Liver (tissue), 9 donors: ENCODE data around the gene CCDC40. TPM values are rescaled to one million over a fixed set of nuclear protein-coding genes. Genes with fewer than 3 reads are reported as not detected.
A peak's percentile ranks its signal among the peaks of the same experiment; 100 is the strongest.

ENCODE experiments used
- DNase-seq: peaks from one replicate; pipeline ENCODE4 v3.0.0-alpha.2; 2017; ENCODE audit warnings: low spot score
- H3K27ac ChIP-seq, 2 donors: one replicate each; pipeline ENCODE4 v1.7.0; 2013; ENCODE audit warnings: inconsistent platforms in 2 of 2, low read length in 2 of 2, control low read depth in 1 of 2, low read depth in 1 of 2, mild to moderate bottlenecking in 1 of 2
- H3K27me3 ChIP-seq, 4 donors: one replicate each; pipeline versions ENCODE4 v1.6.1 to v1.7.0; 2013; ENCODE audit warnings: low read length in 3 of 4, inconsistent platforms in 1 of 4, mild to moderate bottlenecking in 1 of 4, moderate library complexity in 1 of 4; ENCODE audit not compliant: control insufficient read depth in 4 of 4, insufficient read depth in 4 of 4
- H3K36me3 ChIP-seq, 4 donors: one replicate each; pipeline versions ENCODE4 v1.6.1 to v1.7.0; 2013; ENCODE audit warnings: low read length in 3 of 4, mild to moderate bottlenecking in 3 of 4, low read depth in 1 of 4, moderate library complexity in 1 of 4; ENCODE audit not compliant: control insufficient read depth in 4 of 4, insufficient read depth in 3 of 4
- H3K4me1 ChIP-seq, 4 donors: one replicate each; pipeline versions ENCODE4 v1.6.1 to v1.7.0; 2013; ENCODE audit warnings: low read length in 3 of 4, mild to moderate bottlenecking in 3 of 4, moderate library complexity in 1 of 4; ENCODE audit not compliant: control insufficient read depth in 4 of 4, insufficient read depth in 4 of 4
- H3K4me3 ChIP-seq, 3 donors: one replicate each; pipeline versions ENCODE4 v1.6.1 to v1.7.0; 2013; ENCODE audit warnings: low read length in 3 of 3, control low read depth in 1 of 3, low read depth in 1 of 3, mild to moderate bottlenecking in 1 of 3
- H3K9ac ChIP-seq, 2 donors: one replicate each; pipeline ENCODE4 v1.7.0; 2013; ENCODE audit warnings: low read length in 2 of 2, mild to moderate bottlenecking in 2 of 2, moderate library complexity in 2 of 2, control low read depth in 1 of 2, low read depth in 1 of 2
- H3K9me3 ChIP-seq, 4 donors: one replicate each; pipeline versions ENCODE4 v1.6.1 to v1.7.0; 2013; ENCODE audit warnings: low read length in 3 of 4; ENCODE audit not compliant: control insufficient read depth in 4 of 4
- ATF3 ChIP-seq: IDR thresholded peaks from 2 replicates; pipeline ENCODE4 v1.6.1; 2016; ENCODE audit warnings: antibody characterized with exemption
- CTCF ChIP-seq: fragments of 150-350 bp; IDR thresholded peaks from 2 replicates; pipeline ENCODE4 v1.5.1; 2017; ENCODE audit warnings: improper control_type of control experiment, low read depth, low read length; ENCODE audit not compliant: missing input control
- EGR1 ChIP-seq, 2 donors: IDR thresholded peaks; 2 replicates each; pipeline ENCODE4 v1.6.1; 2016 to 2018; ENCODE audit warnings: antibody characterized with exemption in 2 of 2, low read depth in 2 of 2
- FOXA1 ChIP-seq: IDR thresholded peaks from 2 replicates; pipeline ENCODE4 v1.6.1; 2016; ENCODE audit warnings: antibody characterized with exemption
- FOXA2 ChIP-seq: IDR thresholded peaks from 2 replicates; pipeline ENCODE4 v1.6.1; 2016; ENCODE audit warnings: antibody characterized with exemption
- GABPA ChIP-seq, 2 donors: IDR thresholded peaks in 1 of 2; conservative IDR thresholded peaks in 1 of 2; 2 replicates each; pipeline ENCODE4 v1.6.1; 2016; ENCODE audit warnings: antibody characterized with exemption in 2 of 2, mild to moderate bottlenecking in 1 of 2, moderate library complexity in 1 of 2
- HNF4A ChIP-seq, 2 donors: conservative IDR thresholded peaks; 2 replicates each; pipeline ENCODE4 v1.6.1; 2016; ENCODE audit warnings: antibody characterized with exemption in 2 of 2, mild to moderate bottlenecking in 2 of 2
- HNF4G ChIP-seq: IDR thresholded peaks from 2 replicates; pipeline ENCODE4 v1.6.1; 2016; ENCODE audit warnings: antibody characterized with exemption
- JUND ChIP-seq, 2 donors: IDR thresholded peaks; 2 replicates each; pipeline ENCODE4 v1.6.1; 2016; ENCODE audit warnings: antibody characterized with exemption in 2 of 2
- MAX ChIP-seq: IDR thresholded peaks from 2 replicates; pipeline ENCODE4 v1.6.1; 2016; ENCODE audit warnings: antibody characterized with exemption
- NR2F2 ChIP-seq: IDR thresholded peaks from 2 replicates; pipeline ENCODE4 v1.6.1; 2016; ENCODE audit warnings: antibody characterized with exemption
- RAD21 ChIP-seq, 2 donors: IDR thresholded peaks; 2 replicates each; pipeline ENCODE4 v1.6.1; 2016; ENCODE audit warnings: antibody characterized with exemption in 2 of 2, mild to moderate bottlenecking in 2 of 2
- REST ChIP-seq: IDR thresholded peaks from 2 replicates; pipeline ENCODE4 v1.6.1; 2016; ENCODE audit warnings: antibody characterized with exemption, mild to moderate bottlenecking
- RXRA ChIP-seq, 2 donors: IDR thresholded peaks; 2 replicates each; pipeline ENCODE4 v1.6.1; 2017 to 2018; ENCODE audit warnings: antibody characterized with exemption in 2 of 2, mild to moderate bottlenecking in 1 of 2
- SP1 ChIP-seq: IDR thresholded peaks from 2 replicates; pipeline ENCODE4 v1.6.1; 2018; ENCODE audit warnings: antibody characterized with exemption, mild to moderate bottlenecking
- TAF1 ChIP-seq: conservative IDR thresholded peaks from 2 replicates; pipeline ENCODE4 v1.6.1; 2016; ENCODE audit warnings: antibody characterized with exemption, mild to moderate bottlenecking
- YY1 ChIP-seq: IDR thresholded peaks from 2 replicates; pipeline ENCODE4 v1.6.1; 2016; ENCODE audit warnings: antibody characterized with exemption, mild to moderate bottlenecking
- ZBTB33 ChIP-seq: IDR thresholded peaks from 2 replicates; pipeline ENCODE4 v1.6.1; 2016; ENCODE audit warnings: antibody characterized with exemption
- WGBS: extraction: QIAGEN DNeasy Blood & Tissue Kit; methylation state at CpG from one replicate; pipeline ENCODE4 v1.1.7; 2013; 5-methylcytosine and 5-hydroxymethylcytosine counted together
- polyA plus RNA-seq, 2 donors: library from polyadenylated mRNA; stranded (reverse) in 1 of 2; unstranded in 1 of 2; fragments of 200-250 nt in 1 of 2; fragments of >200 nt in 1 of 2; fragmentation: Nextera tagmentation in 1 of 2; extraction: Ambion mirVana in 1 of 2; gene quantifications; one replicate each; pipeline versions ENCODE4 v1.2.1 to v1.2.3, GENCODE V29; 2013 to 2015
- total RNA-seq, 2 donors: library from RNA; depleted of rRNA; stranded (reverse); fragments of >200 nt; gene quantifications; one replicate each; pipeline ENCODE4 v1.2.3, GENCODE V29; 2014
- donor health status: healthy.
- donor health status: healthy.
- donor health status: healthy.
- donor health status: healthy.
- donor health status: healthy.

The CCDC40 gene
- total and polyA plus RNA-seq, 4 donors, result 0.60 to 3.0 (median 1.4) TPM

GRCh38 chr17:80027043-80027435, 9.4 kb upstream of the CCDC40 start:
- H3K9ac ChIP-seq, result no peak overlapping the region
- H3K4me3 ChIP-seq, result no peak overlapping the region
- H3K9me3 ChIP-seq, result no peaks in the 10 kb centered on the region
- no peaks in the 10 kb centered on the region for H3K27me3 ChIP-seq
- no peak overlapping the region for H3K27ac ChIP-seq
- no peak for DNase-seq
- 90% methylated on average over 8 of the region's 8 CpGs for WGBS
- peaks cover 34 to 76% (median 61%) of the 10 kb centered on the region in 4 donors for H3K4me1 ChIP-seq
- no peak for TF ChIP-seq TAF1
- no peak for TF ChIP-seq ATF3
- no peak for TF ChIP-seq HNF4G
- H3K36me3 ChIP-seq, result no peaks in the 10 kb centered on the region

GRCh38 chr17:80028030-80028429, 8.4 kb upstream of the CCDC40 start:
- Histone ChIP-seq H3K36me3 (no peaks in the 10 kb centered on the region), H3K9ac (no peak overlapping the region), H3K27me3 (no peaks in the 10 kb centered on the region), H3K4me1 (peaks cover 33 to 73% (median 60%) of the 10 kb centered on the region in 4 donors), H3K4me3 (no peak overlapping the region), H3K9me3 (no peaks in the 10 kb centered on the region), H3K27ac (peak overlapping the region; percentile 86)
- TF ChIP-seq EGR1 (IDR thresholded peaks at IDR 0.05; ENCODE audit: low read depth in 2 of 2), result no peak
- TF ChIP-seq MAX, result peak; percentile 53
- TF ChIP-seq REST, result no peak
- TF ChIP-seq ATF3, result peak; percentile 93
- peak; percentile 64 for TF ChIP-seq SP1
- TF ChIP-seq CTCF, result no peak
- no peak for TF ChIP-seq NR2F2
- no peak for TF ChIP-seq GABPA (IDR thresholded peaks at IDR 0.05 in 1 of 2, conservative IDR thresholded peaks at IDR 0.05 in 1 of 2)
- TF ChIP-seq TAF1, result no peak
- peak; percentile 52 to 74 for TF ChIP-seq JUND (IDR thresholded peaks at IDR 0.05)
- TF ChIP-seq HNF4G, result no peak
- no peak for TF ChIP-seq FOXA2
- peak; percentile 67 for TF ChIP-seq ZBTB33
- TF ChIP-seq RXRA (IDR thresholded peaks at IDR 0.05), result peak; percentile 50 to 80
- TF ChIP-seq RAD21 (IDR thresholded peaks at IDR 0.05), result peak; percentile 12 to 20
- TF ChIP-seq FOXA1, result no peak
- peak; percentile 38 for TF ChIP-seq YY1
- TF ChIP-seq HNF4A (conservative IDR thresholded peaks at IDR 0.05), result peak; percentile 40 to 63
- DNase-seq, result no peak
- WGBS, result 32% methylated on average over 10 of the region's 10 CpGs
